GM21528 (cell line): ENCODE measurements around the gene COL4A2.

Experiments
- ATAC-seq: cut with Tn5 transposase; IDR thresholded peaks from one replicate; pipeline ENCODE4 v1.9.1; 2021; ENCODE audit warnings: mild to moderate bottlenecking, moderate library complexity; ENCODE audit not compliant: unreplicated experiment, low FRiP score

The COL4A2 gene

GRCh38 chr13:110306960-110307766 lies at the start of gene COL4A2, which contains the start of gene COL4A1:
COL4A2 (plus strand) TSS chr13:110307284; CDS start chr13:110307904, 620 bp downstream.
COL4A1 (minus strand) TSS chr13:110307157; CDS start chr13:110307027, 130 bp downstream.
- ATAC-seq, result no peak

- no peak for ATAC-seq
These were observed 49.7 kb upstream of the COL4A2 start for GRCh38 chr13:110257408-110257807.

- no peak for ATAC-seq
These were observed 48.0 kb upstream of the COL4A2 start for GRCh38 chr13:110258876-110259631.

GRCh38 chr13:110259651-110260050 lies 47.4 kb upstream of the COL4A2 start:
- ATAC-seq, result no peak

GRCh38 chr13:110261166-110262081 lies 45.7 kb upstream of the COL4A2 start:
- no peak for ATAC-seq

- ATAC-seq, result no peak
These were observed 45.0 kb upstream of the COL4A2 start for GRCh38 chr13:110262082-110262436.

- ATAC-seq, result no peak
These were observed 44.4 kb upstream of the COL4A2 start for GRCh38 chr13:110262508-110263291.

GRCh38 chr13:110263404-110263803 lies 43.7 kb upstream of the COL4A2 start:
- no peak for ATAC-seq

GRCh38 chr13:110263888-110264287 lies 43.2 kb upstream of the COL4A2 start:
- no peak for ATAC-seq

GRCh38 chr13:110264685-110265275 lies 42.3 kb upstream of the COL4A2 start:
- ATAC-seq, result no peak

- no peak for ATAC-seq
These were observed 41.8 kb upstream of the COL4A2 start for GRCh38 chr13:110265341-110265681.

GRCh38 chr13:110265682-110266430 lies 41.2 kb upstream of the COL4A2 start:
- ATAC-seq, result no peak

GRCh38 chr13:110266431-110266809 lies 40.7 kb upstream of the COL4A2 start:
- no peak for ATAC-seq

GRCh38 chr13:110266983-110267382 lies 40.1 kb upstream of the COL4A2 start:
- ATAC-seq, result no peak

GRCh38 chr13:110268061-110268460 lies 39.0 kb upstream of the COL4A2 start:
- ATAC-seq, result no peak

GRCh38 chr13:110268576-110269185 lies 38.4 kb upstream of the COL4A2 start:
- ATAC-seq, result no peak

GRCh38 chr13:110269509-110270185 lies 37.4 kb upstream of the COL4A2 start:
- no peak for ATAC-seq

GRCh38 chr13:110270507-110270906 lies 36.6 kb upstream of the COL4A2 start:
- no peak for ATAC-seq
